ENCODE results near the gene ELL. TPM values are rescaled to one million over a fixed set of nuclear protein-coding genes. Genes with fewer than 3 reads are reported as not detected.

The ELL gene
- total RNA-seq, 1 donor: 19.9 TPM

DNA sequence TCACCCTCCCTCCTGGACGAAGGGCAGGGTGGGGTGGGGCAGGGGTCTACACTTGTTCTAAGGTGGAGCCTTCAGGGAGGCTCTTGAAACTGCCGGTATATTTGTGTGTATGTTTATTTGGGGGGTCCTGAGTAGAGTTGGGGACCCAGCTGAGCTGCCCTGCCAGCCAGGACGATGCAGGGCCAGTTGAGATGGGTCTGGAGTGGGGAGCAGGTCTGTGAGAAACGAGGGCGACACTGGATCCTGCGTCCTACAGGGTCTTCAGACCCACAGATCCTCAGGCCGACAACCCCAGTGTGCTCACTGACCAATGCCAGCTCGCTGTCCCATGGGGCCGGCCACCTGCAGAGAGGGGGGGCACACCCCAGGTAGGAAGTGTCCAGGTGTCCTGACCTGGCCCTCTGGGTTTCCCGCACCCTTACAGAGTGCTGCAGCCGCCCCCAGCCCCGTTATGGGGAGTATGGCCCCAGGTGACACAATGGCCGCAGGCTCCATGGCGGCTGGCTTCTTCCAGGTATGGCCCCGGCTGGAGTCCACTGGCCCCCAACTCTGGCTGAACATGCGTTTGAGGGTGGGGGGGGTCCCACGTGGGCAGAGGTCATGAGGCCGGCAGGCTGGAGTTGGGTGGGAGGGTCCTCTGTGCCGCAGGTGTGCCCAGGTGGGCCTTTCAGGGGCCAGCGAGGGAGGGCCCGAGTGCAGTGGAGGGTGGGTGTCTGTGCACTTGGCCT lies 91.3 kb downstream of the ELL start:
- TF ChIP-seq CTCF (IDR thresholded peaks at IDR 0.05; ENCODE audit: insufficient read depth, low read depth, low read length): no peak
- H3K4me3 ChIP-seq (ENCODE audit: low read depth, low read length): no peak overlapping the region
- DNase-seq (ENCODE audit: low read depth): no peak

GRCh38 chr19:18429717-18430416 lies 92.0 kb downstream of the ELL start:
- TF ChIP-seq CTCF (IDR thresholded peaks at IDR 0.05; ENCODE audit: insufficient read depth, low read depth, low read length): no peak
- no peak overlapping the region for H3K4me3 ChIP-seq (ENCODE audit: low read depth, low read length)
- no peak for DNase-seq (ENCODE audit: low read depth)

DNA sequence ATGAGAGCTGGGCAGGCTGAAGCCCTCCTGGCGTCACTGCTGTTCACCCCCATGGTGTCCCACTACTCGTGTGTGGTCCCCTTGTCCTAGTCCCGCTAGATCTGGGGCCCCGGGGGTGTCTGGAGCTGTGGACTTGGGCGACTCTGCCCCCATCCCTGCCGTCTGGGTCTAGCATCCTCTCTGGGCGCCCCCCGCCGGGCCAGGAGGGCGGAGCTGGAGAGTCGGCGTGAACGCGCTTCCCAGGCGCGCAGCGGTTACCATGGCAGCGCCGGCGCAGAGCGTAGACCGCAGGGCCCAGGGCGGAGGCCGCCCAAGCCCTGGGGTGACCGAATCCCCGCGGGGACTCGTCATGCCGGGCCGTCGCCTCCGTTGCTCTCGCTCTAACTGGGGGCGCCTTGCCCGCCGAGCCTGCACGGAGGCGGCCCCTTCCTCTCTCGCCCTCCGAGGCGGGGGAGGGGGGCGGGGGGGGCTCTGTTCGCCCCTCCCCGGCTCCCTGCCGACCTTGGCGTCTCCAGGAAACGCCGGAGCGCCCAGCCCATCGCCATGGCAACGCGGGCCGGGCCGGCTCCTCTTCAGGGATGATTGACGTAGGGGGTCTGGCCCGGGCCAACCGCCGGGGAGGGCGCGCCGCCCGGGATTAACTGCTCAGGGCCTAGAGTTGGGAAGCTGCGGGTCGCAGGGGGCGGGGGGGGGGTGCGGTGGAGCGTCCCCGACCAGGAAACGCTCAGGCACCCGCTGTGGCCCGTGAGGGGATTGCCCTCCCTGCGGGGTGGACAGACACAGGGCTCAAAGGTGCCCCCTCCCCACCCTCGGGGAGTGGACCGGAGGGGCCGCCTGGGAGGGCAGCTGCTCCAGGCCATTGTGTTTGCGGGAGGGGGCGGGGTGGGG lies 92.8 kb downstream of the ELL start:
- peak; percentile 12 for TF ChIP-seq CTCF (IDR thresholded peaks at IDR 0.05; ENCODE audit: insufficient read depth, low read depth, low read length)
- H3K4me3 ChIP-seq (ENCODE audit: low read depth, low read length): peak overlapping the region; percentile 47
- DNase-seq (ENCODE audit: low read depth): peak; percentile 84

DNA sequence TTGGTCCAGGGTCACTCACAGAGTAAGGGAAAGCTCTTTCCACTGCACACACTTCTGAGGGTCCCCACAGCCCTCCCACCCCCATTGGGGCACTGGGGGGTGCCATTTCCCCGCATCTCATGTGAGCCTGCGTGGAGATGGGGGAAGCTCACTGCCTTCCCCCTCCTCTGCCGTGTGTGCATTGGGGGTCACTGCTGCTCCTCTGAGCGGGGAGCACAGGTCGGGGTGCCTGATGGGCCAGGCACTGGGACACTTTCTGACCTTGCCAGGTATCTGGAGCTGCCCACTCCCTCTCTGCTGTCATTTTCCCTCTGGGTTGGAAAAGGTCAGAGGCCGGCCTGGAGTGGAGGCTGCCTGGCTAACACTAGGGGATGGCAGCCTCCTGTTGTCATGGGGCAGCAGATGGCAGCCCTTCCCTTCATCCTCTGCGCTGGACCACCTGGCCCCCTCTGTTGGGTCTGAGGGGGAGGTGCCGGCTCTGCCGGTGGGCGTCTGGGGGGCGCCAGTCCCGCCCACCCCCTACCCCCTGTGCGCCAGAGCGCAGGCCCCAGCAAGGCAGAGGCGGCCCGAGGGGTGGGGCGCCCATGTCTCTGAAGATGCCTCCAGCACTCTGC lies 93.6 kb downstream of the ELL start:
- TF ChIP-seq CTCF (IDR thresholded peaks at IDR 0.05; ENCODE audit: insufficient read depth, low read depth, low read length): no peak
- no peak overlapping the region for H3K4me3 ChIP-seq (ENCODE audit: low read depth, low read length)
- no peak for DNase-seq (ENCODE audit: low read depth)

DNA sequence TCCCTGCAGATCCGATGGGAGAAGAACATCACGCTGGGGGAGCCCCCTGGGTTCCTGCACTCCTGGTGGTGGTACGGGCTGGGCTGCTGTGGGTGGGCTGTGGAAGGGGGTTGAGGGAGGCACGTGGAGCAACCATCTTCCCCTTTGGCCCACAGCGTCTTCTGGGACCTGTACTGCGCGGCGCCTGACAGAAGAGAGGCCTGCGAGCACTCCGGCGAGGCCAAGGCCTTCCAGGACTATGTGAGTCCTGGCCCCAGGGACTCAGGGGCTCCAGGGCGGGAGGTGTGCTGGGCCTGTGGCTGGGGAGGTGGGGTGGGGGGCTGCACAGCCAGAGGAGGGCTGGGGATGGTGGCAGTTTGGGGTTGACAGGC lies 94.1 kb downstream of the ELL start:
- H3K4me3 ChIP-seq (ENCODE audit: low read depth, low read length): no peak overlapping the region
- no peak for TF ChIP-seq CTCF (IDR thresholded peaks at IDR 0.05; ENCODE audit: insufficient read depth, low read depth, low read length)
- DNase-seq (ENCODE audit: low read depth): no peak

- no peak for TF ChIP-seq CTCF (IDR thresholded peaks at IDR 0.05; ENCODE audit: insufficient read depth, low read depth, low read length)
- no peak overlapping the region for H3K4me3 ChIP-seq (ENCODE audit: low read depth, low read length)
- DNase-seq (ENCODE audit: low read depth): no peak
Observed at GRCh38 chr19:18427080-18427742, 94.7 kb downstream of the ELL start.

Data from fibroblast of villous mesenchyme (primary cell).